Psoas muscle (tissue), 8 donors: Measurements from ENCODE around the gene LRRTM4. TPM values are rescaled to one million over a fixed set of nuclear protein-coding genes. Genes with fewer than 3 reads are reported as not detected.
"Not testable (repeated sequence)": the region's sequence is repeated elsewhere in the genome, so short reads cannot be mapped to it uniquely, and the experiment has no call there.

ENCODE experiments used
- ATAC-seq, 4 donors: fragments of 200-7000 bp; cut with Tn5 transposase; one replicate each; pipeline ENCODE4 v1.9.1; 2020; ENCODE audit warnings: moderate library complexity in 3 of 4, mild to moderate bottlenecking in 2 of 4
- DNase-seq, 2 donors: peaks; one replicate each; pipeline ENCODE4 v3.0.0-alpha.2; 2020
- H3K27ac ChIP-seq: fragments of 200-600 bp; one replicate; pipeline ENCODE4 v1.8.0; 2022
- H3K27me3 ChIP-seq, 3 donors: fragments of 200-600 bp in 1 of 3; one replicate each; pipeline versions ENCODE4 v1.6.1 to v1.8.0; 2013 to 2022; ENCODE audit warnings: low read length in 2 of 3, mild to moderate bottlenecking in 2 of 3, moderate library complexity in 1 of 3; ENCODE audit not compliant: insufficient read depth in 3 of 3
- H3K36me3 ChIP-seq, 2 donors: fragments of 200-600 bp in 1 of 2; one replicate each; pipeline versions ENCODE4 v1.6.1 to v1.8.0; 2013 to 2022; ENCODE audit warnings: low read depth in 1 of 2, mild to moderate bottlenecking in 1 of 2, moderate library complexity in 1 of 2; ENCODE audit not compliant: insufficient read depth in 1 of 2
- H3K4me1 ChIP-seq: fragments of 200-600 bp; one replicate; pipeline ENCODE4 v1.8.0; 2022
- H3K4me3 ChIP-seq: fragments of 200-600 bp; one replicate; pipeline ENCODE4 v1.8.0; 2022; ENCODE audit warnings: mild to moderate bottlenecking
- H3K9me3 ChIP-seq: fragments of 200-600 bp; one replicate; pipeline ENCODE4 v1.8.0; 2022
- CTCF ChIP-seq: fragments of 200-600 bp; IDR thresholded peaks from one replicate; pipeline ENCODE4 v1.8.0; 2022; ENCODE audit warnings: antibody characterized with exemption
- WGBS, 3 donors: extraction: QIAGEN DNeasy Blood & Tissue Kit; methylation state at CpG; one replicate each; pipeline versions ENCODE4 v1.1.6 to v1.1.7; 2013; 5-methylcytosine and 5-hydroxymethylcytosine counted together
- intact Hi-C, 2 donors: fragments of 100-400 bp; cut with DNase I; formaldehyde crosslinking; loops; one replicate each; pipeline versions ENCODE4 v1.11.0 to v1.14.2; 2022
- polyA plus RNA-seq, 3 donors: library from polyadenylated mRNA; stranded (reverse); fragments of 200-250 nt; gene quantifications; one replicate each; pipeline ENCODE4 v1.2.3, GENCODE V29; 2013
- total RNA-seq, 4 donors: library from RNA; stranded (reverse); fragmentation: NEBNext Ultra II Directional in 2 of 4; extraction: Animal tissue kit (Norgen Biotek cat#: 25700) in 2 of 4; gene quantifications; one replicate each; pipeline versions ENCODE4 v1.2.1 to v1.2.4, GENCODE V29; 2021 to 2023
- donor health status: healthy with polysubstance abuse.
- donor health status: DM: no; HTN: no; CAD: no; lungs with moderate emphysema.
- donor health status: Bipolar disorder and iron deficiency.
- donor health status: healthy.
- donor health status: DM: yes; HTN: yes; CAD: no.
- donor health status: DM: no; HTN: no; CAD: no.
- donor health status: DM: no; HTN: no; CAD: no.
- donor health status: DM: yes; HTN: yes; CAD: no.

Gene LRRTM4
- total and polyA plus RNA-seq, 7 donors, result 0.03 to 0.86 (median 0.25) TPM; not detected in 1

GRCh38 chr2:77169426-77169825, 352.8 kb downstream of the LRRTM4 start:
- H3K9me3 ChIP-seq, result no peaks in the 10 kb centered on the region
- no peak overlapping the region for H3K27ac ChIP-seq
- H3K27me3 ChIP-seq, result no peaks in the 10 kb centered on the region
- no peaks in the 10 kb centered on the region for H3K4me1 ChIP-seq
- intact Hi-C loops, result no loop called here
- no peak for DNase-seq
- H3K36me3 ChIP-seq, result no peaks in the 10 kb centered on the region
- TF ChIP-seq CTCF, result no peak
- no peak overlapping the region for H3K4me3 ChIP-seq
- no peak for ATAC-seq
- 43 to 58% (median 54%) methylated on average over 2 of the region's 2 CpGs for WGBS, 3 donors

- H3K36me3 ChIP-seq, H3K4me1 ChIP-seq, H3K27ac ChIP-seq, intact Hi-C loops, H3K27me3 ChIP-seq, H3K9me3 ChIP-seq, DNase-seq, ATAC-seq, H3K4me3 ChIP-seq: not testable (repeated sequence)
Observed at GRCh38 chr2:77164021-77164420, 358.2 kb downstream of the LRRTM4 start.

GRCh38 chr2:77161009-77161408, 361.2 kb downstream of the LRRTM4 start:
- TF ChIP-seq CTCF, result no peak
- 82 to 89% (median 82%) methylated on average over 5 of the region's 5 CpGs for WGBS, 3 donors
- ATAC-seq (no peak), DNase-seq (no peak)
- no peaks in the 10 kb centered on the region for H3K27me3 ChIP-seq
- H3K9me3 ChIP-seq, result no peaks in the 10 kb centered on the region
- no peaks in the 10 kb centered on the region for H3K4me1 ChIP-seq
- H3K4me3 ChIP-seq, result no peak overlapping the region
- H3K36me3 ChIP-seq, result no peaks in the 10 kb centered on the region
- no peak overlapping the region for H3K27ac ChIP-seq
- intact Hi-C loops, result no loop called here

- DNase-seq, result no peak
- intact Hi-C loops, result no loop called here
- ATAC-seq, result no peak
- H3K27ac ChIP-seq, result no peak overlapping the region
- H3K9me3 ChIP-seq, result no peaks in the 10 kb centered on the region
- TF ChIP-seq CTCF, result no peak
- H3K4me3 ChIP-seq, result no peak overlapping the region
- peaks cover 0 to 2% (median 0%) of the 10 kb centered on the region in 3 donors for H3K27me3 ChIP-seq
- no peaks in the 10 kb centered on the region for H3K36me3 ChIP-seq
- H3K4me1 ChIP-seq, result no peaks in the 10 kb centered on the region
- WGBS, 3 donors, result 72 to 86% (median 83%) methylated on average over 3 of the region's 3 CpGs
Observed at GRCh38 chr2:77156599-77156998, 365.6 kb downstream of the LRRTM4 start.

- Histone ChIP-seq H3K4me3 (no peak overlapping the region), H3K4me1 (no peaks in the 10 kb centered on the region), H3K27me3 (peaks cover 0 to 2% (median 0%) of the 10 kb centered on the region in 3 donors), H3K36me3 (no peaks in the 10 kb centered on the region), H3K27ac (no peak overlapping the region), H3K9me3 (no peaks in the 10 kb centered on the region)
- ATAC-seq (no peak), DNase-seq (no peak)
- WGBS, 3 donors, result 73 to 96% (median 86%) methylated on average over 1 of the region's 1 CpG
- intact Hi-C loops, result no loop called here
- no peak for TF ChIP-seq CTCF
Observed at GRCh38 chr2:77155511-77155910, 366.7 kb downstream of the LRRTM4 start.
